Medulla oblongata (tissue), 1 donor: ENCODE results near the gene VCP.
A peak's percentile ranks its signal among the peaks of the same experiment; 100 is the strongest.

Source experiments
- DNase-seq: peaks from one replicate; pipeline ENCODE4 v3.0.0-alpha.2; 2015; ENCODE audit errors: extremely low spot score

VCP gene

DNA sequence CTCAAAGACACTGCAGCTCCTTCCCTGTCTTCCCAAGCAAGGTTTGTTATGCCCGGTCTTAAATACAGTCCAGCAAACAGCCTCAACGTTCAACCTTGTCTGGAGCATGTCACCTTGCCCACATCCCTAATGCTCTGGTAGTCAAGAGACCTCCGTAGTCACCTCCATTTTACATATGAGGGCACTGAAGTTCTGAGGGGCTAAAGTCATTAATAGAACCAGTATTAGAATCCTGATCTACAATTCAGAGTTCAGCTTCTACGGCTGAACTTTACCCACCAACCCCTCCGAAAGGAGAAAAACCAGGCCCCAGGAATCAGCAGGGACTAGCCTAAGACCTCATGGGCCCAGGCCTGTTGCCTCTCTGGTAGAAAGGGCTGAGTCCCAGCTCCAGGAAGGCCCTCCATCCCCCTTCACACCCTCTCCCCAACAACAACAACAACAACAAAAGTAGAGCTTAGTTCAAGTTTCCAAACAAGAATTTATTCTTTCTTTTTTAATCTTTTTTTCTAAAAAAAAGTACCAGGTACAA lies 31.3 kb upstream of the VCP start:
- DNase-seq = no peak

DNA sequence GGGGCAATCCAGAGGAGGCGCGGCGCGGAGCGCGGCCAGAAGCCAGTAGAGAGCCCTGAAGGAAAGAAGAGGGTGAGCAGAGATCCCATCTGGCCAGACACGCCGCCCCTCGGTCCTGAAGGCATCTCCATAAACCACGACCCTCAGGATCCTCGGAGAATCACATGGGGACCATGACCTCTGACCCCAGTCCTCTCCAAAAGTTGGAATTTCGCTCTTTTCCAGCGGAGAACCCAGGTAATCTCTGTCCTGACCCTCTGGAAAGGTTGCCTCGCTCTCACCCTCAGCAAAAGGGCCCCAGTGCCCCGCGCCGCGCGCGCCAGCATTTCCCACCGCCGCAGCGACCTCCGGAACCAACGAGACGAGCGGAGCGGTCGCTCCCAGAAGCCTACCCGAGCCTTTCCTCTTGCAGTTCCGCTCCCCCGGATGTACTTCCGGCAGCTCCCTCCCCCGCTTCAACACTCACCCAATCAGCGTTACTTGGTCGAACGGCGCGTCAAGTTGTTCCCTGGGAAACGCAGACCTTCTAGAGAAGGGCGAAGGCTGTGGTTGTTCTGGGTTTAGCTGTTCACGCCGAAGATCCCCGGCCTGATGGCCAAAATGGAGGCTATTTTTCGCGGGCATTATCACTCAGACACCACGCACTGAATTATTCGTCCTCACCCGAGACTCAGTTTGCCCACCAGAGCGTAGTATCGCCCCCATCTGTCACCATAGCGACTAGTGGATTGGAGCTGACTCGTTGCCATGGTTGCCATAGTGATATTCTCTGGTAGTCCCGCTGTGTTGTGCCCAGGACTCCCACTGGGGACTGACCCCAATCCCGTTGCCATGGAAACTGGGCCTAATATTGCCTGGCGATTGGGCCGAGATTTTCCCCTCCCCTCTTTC lies 30.6 kb upstream of the VCP start, which contains the start of gene STOML2:
STOML2 (minus strand) TSS at position 363 of the 891 bp plus-strand sequence; CDS start at position 326, 37 bp downstream.
- peak; percentile 98 for DNase-seq

DNA sequence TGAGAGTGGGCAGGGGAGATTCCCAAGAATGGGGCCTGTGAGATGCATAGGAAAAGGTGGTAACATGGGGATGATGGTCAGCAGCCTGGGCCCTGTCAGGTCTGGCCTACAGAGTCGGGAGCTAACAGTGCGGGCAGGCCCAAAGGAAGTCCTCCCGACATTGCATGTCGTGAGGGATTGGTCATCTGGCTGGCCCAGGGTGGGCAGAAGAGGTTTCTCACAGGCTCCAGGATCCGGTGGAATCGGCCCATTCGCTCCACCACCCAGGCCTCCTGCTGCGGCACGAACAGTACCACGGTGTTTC lies 30.0 kb upstream of the VCP start:
- no peak for DNase-seq

DNA sequence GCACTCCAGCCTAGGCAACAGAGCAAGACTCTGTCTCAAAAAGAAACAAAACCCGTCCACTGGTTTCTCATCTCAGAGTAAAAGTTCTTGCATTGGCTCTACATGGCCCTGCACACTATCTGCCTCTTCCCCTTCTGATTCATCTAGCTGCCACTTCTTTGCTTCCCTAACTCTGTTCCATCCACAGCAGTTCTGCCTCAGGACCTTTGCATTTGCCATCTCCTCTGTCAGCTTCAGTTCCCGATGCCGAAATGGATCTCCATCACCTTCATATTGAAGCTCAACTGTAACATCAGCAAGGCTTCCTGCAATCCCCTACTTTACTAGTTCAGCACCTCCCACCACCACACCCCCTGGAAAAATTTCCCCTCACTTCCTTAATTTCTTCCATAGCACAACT lies 25.1 kb upstream of the VCP start:
- DNase-seq = no peak

DNA sequence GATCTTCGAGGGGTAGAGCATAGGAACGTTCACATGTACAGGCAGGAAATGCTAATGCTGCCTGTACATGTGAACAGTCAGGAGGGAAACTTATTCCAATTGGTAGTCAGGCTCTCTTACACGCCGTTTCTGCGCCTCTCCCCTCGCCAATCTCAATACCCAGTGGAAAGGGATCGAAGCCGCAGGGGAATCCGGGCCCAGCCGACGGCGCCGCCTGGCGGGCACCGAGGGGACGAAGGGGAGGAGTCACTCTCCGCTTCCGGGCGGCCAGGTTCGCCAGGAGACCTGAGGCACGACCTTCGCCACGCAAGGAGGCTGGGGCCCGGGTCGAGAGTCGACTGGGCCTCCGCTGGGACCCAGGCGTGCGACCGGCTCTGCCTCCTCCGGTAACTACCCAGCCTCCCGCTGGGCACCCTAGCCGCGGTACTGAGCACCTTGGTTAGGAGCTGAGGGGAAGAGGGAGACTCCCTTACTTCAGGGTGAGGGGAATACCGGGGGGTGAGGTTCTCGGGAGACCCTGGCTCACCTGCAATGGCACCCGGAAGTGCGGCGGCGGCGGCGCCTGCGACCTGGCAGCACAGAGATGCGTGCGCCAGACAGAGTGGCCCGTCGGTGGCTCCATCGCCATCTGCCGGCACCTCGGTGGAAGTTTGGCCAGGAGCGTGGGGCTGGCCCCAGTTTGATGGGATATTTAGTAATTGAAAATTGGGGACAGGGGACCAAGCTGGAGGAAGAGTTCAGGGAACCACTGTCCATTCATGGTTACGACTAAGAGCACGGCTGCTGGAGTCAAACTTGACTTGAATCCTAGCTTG lies 23.8 kb upstream of the VCP start, which contains the start of gene PIGO:
PIGO (minus strand) TSS at position 557 of the 815 bp plus-strand sequence. CDS start 1,026 bp downstream, outside the sequence.
- peak; percentile 86 for DNase-seq

DNA sequence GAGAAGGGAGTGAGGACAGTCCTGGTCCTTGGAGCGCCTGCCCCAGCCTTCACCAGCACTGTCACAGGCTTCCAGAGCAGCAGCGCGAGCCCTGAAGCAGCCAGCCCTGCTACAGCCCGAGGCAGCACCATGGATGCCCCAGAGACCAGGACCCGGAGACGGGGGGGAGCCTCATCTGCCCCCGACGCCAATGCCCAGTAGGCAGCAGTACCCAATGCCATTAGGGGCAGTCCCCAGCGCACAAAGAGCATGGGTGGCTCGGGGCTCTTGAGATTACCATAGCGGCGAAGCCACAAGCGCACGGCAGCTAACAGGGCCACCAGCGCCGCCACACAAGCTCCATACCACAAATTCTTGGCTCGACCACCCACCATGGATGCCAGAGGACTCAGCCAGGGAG lies 19.1 kb upstream of the VCP start:
- DNase-seq = no peak

DNA sequence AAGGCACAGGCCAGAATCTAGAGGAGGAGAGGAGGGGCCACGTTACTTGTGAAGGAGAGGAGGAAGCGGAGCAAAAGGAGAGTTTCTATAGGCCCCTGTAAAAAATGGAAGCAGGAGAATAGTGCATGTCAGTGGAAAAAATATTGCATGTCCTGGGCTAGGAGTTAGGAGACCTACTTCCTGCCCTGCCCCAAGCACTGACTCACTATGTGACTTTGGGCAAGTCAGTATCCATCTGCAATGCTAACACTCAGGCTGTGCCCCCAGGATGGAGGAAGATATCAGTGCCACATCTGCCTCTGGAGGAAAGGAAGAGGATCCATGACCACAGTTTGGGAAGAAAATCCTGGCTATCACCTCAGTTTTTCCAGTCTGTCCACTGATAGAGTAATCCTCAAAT lies 17.0 kb upstream of the VCP start:
- no peak for DNase-seq

DNA sequence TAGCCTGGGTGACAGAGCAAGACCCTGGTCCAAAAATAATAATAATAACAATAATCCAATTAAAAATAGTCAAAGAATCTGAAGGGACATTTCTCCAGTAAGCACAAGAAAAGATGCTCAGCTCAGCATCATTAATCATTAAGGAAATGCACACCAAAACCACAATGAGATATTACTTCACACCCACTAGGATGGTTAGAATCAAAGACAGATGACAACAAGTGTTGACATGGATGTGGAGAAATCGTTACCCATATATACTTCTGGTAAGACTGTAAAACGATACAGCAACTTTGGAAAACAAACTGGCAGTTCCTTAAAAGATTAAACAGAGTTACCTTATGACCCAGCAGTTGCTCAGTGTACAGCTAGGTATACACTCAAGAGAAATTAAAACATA lies 12.7 kb upstream of the VCP start:
- DNase-seq = no peak

DNA sequence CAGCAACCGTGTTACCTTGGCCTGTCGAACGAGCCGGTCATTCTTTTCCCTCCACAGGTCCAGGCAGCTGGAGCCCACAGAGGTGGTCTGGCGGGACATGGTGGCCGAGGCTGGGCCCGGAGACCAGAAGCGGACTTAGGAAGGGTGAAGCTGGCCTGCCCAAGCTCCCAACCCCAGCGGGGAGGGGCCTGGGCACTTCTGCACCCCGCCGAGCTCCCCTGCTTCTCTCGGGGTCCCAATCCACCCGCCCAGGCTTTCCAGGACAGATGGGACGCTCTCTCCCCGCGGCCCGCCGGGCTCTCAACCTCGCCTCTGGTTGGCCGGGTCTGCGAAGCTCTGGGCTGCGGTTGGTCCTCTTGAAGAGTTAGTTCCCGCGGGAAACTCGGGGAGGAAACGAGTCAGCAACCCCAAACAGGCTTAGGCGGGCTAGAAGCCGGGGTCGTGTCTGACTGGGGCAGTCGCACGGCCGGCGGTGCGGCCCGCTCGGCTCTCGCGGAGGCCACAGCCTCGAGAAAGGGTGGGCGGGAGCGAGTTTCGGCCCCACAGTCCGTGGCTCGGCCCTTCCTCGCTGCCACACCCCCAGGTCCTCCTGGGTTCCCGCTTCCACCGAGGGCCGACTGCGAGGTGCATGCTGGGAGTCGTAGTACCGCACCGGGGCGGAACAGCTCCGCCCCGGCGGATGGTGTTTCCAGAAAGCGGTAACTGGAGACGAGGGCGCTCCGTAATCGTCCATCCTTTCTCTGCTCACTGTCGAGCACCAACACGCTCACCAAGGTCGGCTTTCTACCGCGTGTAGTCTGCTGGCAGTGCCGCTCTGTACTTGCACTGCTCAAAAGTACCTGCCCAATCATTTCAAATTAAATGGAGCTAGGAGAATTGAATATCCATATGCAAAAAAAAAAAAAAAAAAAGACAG lies 7.3 kb upstream of the VCP start, which contains the start of gene FANCG:
FANCG (minus strand) TSS at position 517 of the 916 bp plus-strand sequence; CDS start at position 99, 418 bp downstream.
- peak; percentile 94 for DNase-seq

DNA sequence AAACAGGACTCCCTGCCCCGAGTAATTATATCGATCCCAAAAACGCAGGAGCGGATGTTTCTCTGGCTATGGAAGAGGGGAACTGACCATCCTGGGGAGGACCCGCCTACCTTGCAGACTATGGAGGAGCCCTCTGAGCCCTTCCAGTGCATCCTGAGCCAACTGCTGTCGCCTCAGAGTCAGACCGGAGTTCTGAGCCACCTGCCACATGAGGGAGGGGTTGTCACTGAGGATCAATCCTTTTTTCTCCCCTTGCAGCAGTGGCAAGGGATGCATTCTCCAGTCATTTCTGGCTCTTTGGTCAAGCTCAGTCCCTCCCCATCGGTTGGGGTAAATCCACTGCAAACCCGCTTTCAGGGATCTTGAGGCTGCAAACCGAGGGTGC lies 6.6 kb upstream of the VCP start:
- DNase-seq = no peak

DNA sequence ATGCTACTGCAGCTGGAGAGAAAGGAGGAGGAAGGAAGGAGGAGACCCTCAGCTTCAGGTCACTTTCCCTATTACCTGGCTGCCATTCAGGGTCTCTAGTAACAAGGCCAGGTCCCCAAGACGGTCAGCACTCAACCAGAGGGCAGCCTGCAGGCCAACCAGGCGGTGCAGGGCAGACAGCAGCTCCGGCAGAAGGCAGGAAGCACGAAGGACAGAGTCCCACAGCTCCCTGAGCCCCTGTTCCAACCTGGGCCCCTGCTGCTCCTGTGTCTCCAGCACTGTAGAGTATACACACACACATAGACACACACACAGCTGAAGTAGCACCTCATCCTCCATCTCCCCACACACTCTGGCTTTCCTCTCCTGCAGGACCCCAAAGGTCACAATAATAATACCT lies 5.6 kb upstream of the VCP start:
- no peak for DNase-seq

DNA sequence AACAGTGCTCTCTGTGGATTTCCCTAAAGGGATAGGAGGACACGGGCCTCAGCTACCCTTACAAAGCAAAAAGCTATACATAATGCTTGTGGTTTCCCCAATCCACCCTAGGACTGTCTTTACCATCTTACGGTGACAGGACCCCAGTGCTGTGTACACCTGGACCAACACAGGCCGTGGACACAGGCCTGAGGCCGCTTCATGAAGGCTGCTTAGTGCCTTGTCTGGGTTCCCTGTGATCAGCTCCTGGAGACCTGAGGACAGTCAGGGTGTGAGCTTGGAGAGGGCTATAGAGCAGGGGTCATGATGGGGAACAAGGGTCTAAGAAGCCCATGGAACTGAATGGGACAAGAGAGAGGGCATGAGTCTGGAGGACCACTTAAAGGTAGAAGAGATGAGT lies 4.4 kb upstream of the VCP start:
- DNase-seq = no peak

DNA sequence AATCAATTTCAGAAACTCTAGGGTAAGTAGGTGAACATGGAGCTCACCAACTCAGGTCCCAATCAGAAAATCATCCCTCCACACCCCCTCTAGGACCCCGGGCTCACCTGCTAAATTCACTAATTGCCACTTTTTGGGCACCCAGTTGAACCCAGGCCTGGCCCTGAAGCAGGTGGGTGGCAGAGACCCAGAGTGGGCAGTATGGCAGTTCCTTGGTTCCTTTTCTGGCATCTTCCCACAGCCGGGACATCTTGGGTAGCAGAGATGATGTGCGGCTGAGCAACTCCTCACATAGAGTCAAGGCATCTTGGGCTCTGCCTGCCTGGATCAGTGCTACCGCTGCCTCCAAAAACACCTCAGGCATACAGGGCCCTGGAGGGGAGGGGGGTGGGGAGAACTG lies 2.9 kb upstream of the VCP start:
- no peak for DNase-seq

DNA sequence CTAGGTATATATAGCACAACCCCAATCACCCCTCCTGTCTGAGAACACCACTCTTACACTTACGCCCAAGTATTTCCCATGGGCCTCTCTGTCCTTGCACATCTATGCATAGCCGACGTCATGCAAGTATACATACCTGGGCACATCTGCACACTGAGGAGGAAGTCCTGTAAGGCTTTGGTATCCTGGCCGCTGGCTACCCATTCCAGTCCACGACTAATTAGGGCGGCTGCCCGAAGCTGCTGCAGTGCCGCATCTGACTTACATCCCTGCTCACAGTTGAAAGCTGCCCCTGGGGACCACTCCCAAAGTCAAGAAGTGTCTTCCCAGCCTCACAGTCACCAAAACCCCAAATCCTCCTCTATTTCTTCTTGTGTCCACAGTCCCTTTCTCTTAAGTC lies 2.4 kb upstream of the VCP start:
- no peak for DNase-seq

DNA sequence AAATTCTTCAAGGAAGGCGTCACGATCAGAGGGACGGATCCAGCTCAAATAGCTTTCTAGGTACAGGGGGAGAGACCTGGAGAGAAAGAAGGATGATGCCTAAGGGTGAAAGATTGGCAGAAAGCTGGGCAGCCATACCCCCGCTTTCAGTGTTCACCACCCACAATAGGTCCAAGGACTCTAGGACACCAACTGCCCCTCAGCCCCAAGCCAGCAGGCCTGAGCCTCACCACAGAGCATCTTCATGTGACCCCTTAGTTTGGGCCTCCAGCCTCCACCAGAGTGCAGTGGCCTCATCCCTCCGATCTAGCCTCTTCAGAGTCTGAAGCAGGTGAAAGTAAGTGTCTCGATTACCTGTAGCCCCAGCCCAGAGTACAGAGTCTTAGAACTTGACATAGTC lies 1.7 kb upstream of the VCP start:
- DNase-seq = no peak

DNA sequence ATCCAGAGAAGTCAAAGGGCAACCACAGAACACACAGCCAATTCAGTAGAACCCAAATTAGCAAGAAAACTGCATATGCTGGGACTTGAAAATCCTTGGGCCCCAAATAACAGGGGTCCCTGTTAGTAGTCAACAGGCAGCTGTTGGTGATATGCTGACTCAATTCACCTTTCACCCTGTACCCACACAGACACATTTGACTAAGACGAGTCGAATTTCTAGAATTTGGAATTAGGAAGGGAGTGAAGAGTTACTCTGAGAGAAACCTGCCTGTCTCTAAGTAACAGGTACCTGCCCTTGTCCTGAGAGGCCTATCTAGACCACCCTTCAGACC lies 821 bp upstream of the VCP start:
- DNase-seq = no peak

DNA sequence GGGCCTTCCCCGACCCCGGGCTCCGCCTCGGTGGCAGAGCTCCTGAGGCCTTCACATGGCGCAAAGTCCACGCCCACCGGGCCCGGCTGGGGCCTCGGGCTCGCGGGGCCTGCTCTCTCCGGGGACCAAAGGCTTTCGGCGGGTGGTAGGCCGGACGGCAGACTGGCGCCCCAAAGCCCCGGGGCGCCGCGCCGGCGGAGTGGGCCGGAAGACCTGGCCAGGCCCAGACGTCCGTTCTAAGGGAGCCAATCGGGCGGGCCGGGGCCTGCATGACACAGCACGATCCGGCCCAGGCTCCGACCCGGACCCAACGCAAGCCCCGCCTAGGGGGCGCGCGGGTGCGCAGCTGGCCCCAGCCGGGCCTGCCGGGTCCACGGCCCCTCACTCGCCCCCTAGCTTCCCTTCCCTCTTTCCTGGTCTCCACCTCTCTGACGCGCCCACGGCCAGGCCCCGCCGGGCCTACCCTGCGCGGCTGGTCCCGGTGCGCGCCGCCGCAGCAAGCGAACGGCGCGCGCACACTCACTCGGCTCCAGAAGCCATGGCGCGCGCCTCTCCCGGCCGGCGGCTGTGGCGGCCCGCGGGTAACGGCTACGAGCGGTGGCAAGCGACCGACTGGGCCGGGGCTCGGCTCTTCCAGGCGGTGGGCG lies 488 bp downstream of the VCP start:
- peak; percentile 76 for DNase-seq

DNA sequence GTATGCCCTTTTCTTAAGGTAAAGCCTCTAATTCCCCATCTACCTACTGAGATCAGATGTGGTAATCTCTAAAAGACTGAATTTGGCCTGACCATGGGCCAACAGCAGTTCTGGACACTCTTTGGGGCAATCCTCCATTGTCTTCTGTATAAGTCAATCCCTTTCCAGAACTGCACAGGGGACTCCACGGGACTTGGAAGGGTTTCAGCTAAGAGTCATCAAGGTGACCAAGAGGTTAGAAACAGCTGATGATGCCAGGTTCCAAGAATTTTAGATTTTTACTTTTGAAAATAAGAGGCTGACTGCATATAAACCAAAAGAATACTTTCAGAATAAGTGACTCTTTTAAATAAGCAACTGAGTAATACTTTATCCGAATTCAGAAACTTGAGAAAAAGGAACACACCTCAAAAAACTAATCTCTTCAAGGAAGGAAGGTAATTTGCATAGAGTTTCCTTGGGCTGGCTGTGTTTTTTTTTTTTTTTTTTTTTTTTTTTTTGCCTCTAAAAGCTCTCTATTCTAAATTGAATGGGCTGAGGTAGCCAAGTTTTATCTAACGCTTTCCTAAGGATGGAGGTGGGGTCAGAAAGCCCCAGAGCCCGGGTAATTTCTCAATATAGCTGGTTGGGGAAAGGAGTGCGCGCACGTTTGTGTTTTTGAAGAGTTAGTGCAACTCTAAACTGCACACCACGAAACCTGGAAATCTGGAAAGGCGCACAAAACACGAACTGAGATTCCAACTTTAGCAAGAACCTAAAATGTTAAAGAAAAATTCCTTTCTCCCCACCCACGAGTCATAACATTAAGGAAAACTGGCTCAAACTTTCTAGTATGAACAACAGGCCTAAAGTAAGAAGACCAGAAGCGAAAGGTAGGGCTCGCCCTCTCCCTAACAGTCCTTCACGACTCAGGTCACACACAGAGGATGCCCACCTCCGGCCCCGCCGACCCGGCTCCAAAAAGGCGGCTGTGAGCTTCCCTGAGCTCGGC lies 1.3 kb downstream of the VCP start:
- no peak for DNase-seq

DNA sequence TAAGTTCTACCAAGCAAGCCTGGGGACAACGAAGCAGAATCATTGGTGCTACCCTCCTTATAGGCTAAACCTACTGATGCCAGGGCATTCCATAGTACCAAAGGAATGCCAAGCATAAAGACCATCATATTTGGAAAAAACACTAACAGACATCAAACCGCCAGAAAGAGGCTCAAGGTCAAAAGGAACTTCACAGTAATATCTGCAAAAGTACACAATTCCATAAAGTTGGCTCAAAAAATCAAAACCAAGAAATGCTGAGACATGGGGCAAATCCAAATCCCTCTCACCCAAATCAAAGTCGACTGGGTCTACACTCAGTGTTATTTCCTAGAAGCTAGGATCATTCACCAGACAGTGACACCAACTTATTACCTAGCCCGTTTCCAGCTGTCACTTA lies 3.4 kb downstream of the VCP start:
- no peak for DNase-seq

DNA sequence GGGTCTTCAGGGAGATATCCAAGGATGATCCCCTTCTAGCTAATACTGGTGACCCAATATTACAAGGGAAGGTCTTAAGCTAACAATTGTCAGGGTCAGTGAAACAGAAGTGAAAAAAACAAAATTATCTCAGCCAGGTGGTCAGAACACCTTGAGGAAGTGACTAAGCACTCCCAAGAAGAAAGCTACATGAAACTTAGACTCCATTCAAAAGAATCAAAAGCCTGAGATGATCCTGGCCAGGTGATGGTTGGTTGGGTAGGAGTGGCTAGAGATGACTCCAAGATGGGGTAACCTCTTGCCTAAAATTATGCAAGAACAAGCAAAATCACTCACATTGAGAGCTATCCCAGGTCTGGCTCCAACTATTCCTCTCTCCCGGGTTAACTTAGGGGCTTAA lies 5.4 kb downstream of the VCP start:
- no peak for DNase-seq
